Measurements from ENCODE around the gene RRM2.

- TF ChIP-seq CTCF (IDR thresholded peaks at IDR 0.05) (no peak), POLR2A (IDR thresholded peaks at IDR 0.05) (no peak)
Measured at GRCh38 chr2:10164601-10165000, 42.1 kb downstream of the RRM2 start.

Data from uterus (tissue), 2 donors.